HCT116 (cell line): ENCODE results near the gene DYNLRB2. TPM values are rescaled to one million over a fixed set of nuclear protein-coding genes. Genes with fewer than 3 reads are reported as not detected.

Experiments used
- ATAC-seq: fragments of 200-7000 bp; cut with Tn5 transposase; 2 replicates; pipeline ENCODE4 v1.9.1; 2020; ENCODE audit warnings: mild to moderate bottlenecking, moderate library complexity
- BruUV-seq: library from RNA; stranded (reverse); fragments of 400-500 nt; replicated peaks from 2 replicates; lab custom pipeline; 2021; lab: Mats Ljungman, UMichigan
- CTCF ChIA-PET: fragments of 300-600 bp; sonication (Branson Sonifier 250); formaldehyde crosslinking; loops from one replicate; lab custom pipeline; 2021; ENCODE audit warnings: antibody characterized with exemption; lab: Charles Lee
- POLR2A ChIA-PET: fragments of 300-600, 350-600 bp; sonication (Branson Sonifier 250); formaldehyde crosslinking; loops from one replicate; lab custom pipeline; 2021; ENCODE audit warnings: antibody characterized with exemption; lab: Charles Lee
- RAD21 ChIA-PET, 2 experiments: fragments of 300-600 bp; sonication (Branson Sonifier 250); formaldehyde crosslinking; loops; one replicate each; lab custom pipeline; 2023; ENCODE audit warnings: low total read pairs in 2 of 2; ENCODE audit not compliant: uncharacterized antibody in 2 of 2, unreplicated experiment in 2 of 2, low non-redundant PET in 1 of 2; lab: Charles Lee
- DNase-seq: peaks from one replicate; pipeline ENCODE4 v3.0.0-alpha.2; 2010; ENCODE audit warnings: low read depth, low spot score
- H2AFZ ChIP-seq: fragments of 200-600 bp; shearing (Covaris generic), sonication (generic); 2 replicates; pipeline ENCODE4 v1.6.1; 2017; ENCODE audit warnings: low read depth, mixed run types, mixed read lengths, antibody characterized with exemption, low read length; ENCODE audit not compliant: poor library complexity, severe bottlenecking
- H3K27ac ChIP-seq: 2 replicates; pipeline ENCODE4 v1.5.1; 2012; ENCODE audit warnings: low read depth, low read length
- H3K27me3 ChIP-seq: fragments of 200-600 bp; sonication (generic); 2 replicates; pipeline ENCODE4 v1.6.1; 2016; ENCODE audit warnings: mixed run types, low read length, mixed read lengths; ENCODE audit not compliant: insufficient read depth
- H3K36me3 ChIP-seq, 2 experiments: fragments of 200-500 bp in 1 of 2; fragments of 200-600 bp in 1 of 2; sonication (Bioruptor generic) in 1 of 2; sonication (generic) in 1 of 2; 2 replicates each; pipeline versions ENCODE4 v1.5.1 to v1.6.1; 2014 to 2016; ENCODE audit warnings: low read length in 2 of 2, inconsistent platforms in 1 of 2, mixed read lengths in 1 of 2, mixed run types in 1 of 2; ENCODE audit not compliant: insufficient read depth in 2 of 2, control insufficient read depth in 1 of 2
- H3K4me1 ChIP-seq, 2 experiments: fragments of 200-600 bp in 1 of 2; sonication (generic) in 1 of 2; 2 replicates each; pipeline versions ENCODE4 v1.5.1 to v1.6.1; 2012 to 2017; ENCODE audit warnings: low read length in 2 of 2, inconsistent platforms in 1 of 2, mild to moderate bottlenecking in 1 of 2, mixed read lengths in 1 of 2, mixed run types in 1 of 2, moderate library complexity in 1 of 2; ENCODE audit not compliant: insufficient read depth in 2 of 2, control insufficient read depth in 1 of 2
- H3K4me2 ChIP-seq: fragments of 200-600 bp; sonication (generic); 2 replicates; pipeline ENCODE4 v1.6.1; 2017; ENCODE audit warnings: mixed run types, low read length, mixed read lengths
- H3K4me3 ChIP-seq, 2 experiments: fragments of 200-600 bp in 1 of 2; sonication (generic) in 1 of 2; replicated peaks in 1 of 2; 2 replicates each; pipeline ENCODE4 v1.5.1; 2011 to 2016; ENCODE audit warnings: low read length in 2 of 2, control low read depth in 1 of 2, low read depth in 1 of 2, mild to moderate bottlenecking in 1 of 2, mixed read lengths in 1 of 2, mixed run types in 1 of 2
- H3K79me2 ChIP-seq: fragments of 200-600 bp; sonication (generic); 2 replicates; pipeline ENCODE4 v1.6.1; 2017; ENCODE audit warnings: mild to moderate bottlenecking, mixed run types, low read length, moderate library complexity, mixed read lengths; ENCODE audit not compliant: insufficient read depth
- H3K9ac ChIP-seq: fragments of 200-600 bp; sonication (generic); 2 replicates; pipeline ENCODE4 v1.6.1; 2016; ENCODE audit warnings: low read length, mixed read lengths
- H3K9me2 ChIP-seq: fragments of 200-600 bp; sonication (generic), shearing (Covaris generic); 2 replicates; pipeline ENCODE4 v1.6.1; 2017; ENCODE audit warnings: mixed run types, mild to moderate bottlenecking, moderate library complexity; ENCODE audit not compliant: insufficient read depth
- H3K9me3 ChIP-seq, 2 experiments: fragments of 200-500 bp in 1 of 2; fragments of 200-600 bp in 1 of 2; sonication (Bioruptor generic) in 1 of 2; sonication (generic) in 1 of 2; 2 replicates each; pipeline ENCODE4 v1.6.1; 2014 to 2017; ENCODE audit warnings: low read length in 2 of 2, mixed read lengths in 2 of 2, inconsistent platforms in 1 of 2, low read depth in 1 of 2, mild to moderate bottlenecking in 1 of 2, mixed run types in 1 of 2, moderate library complexity in 1 of 2; ENCODE audit not compliant: control insufficient read depth in 1 of 2, insufficient read depth in 1 of 2
- H4K20me1 ChIP-seq: fragments of 200-600 bp; sonication (generic), shearing (Covaris generic); 2 replicates; pipeline ENCODE4 v1.6.1; 2017; ENCODE audit warnings: mixed run types, mild to moderate bottlenecking, moderate library complexity; ENCODE audit not compliant: insufficient read depth
- ATF3 ChIP-seq: IDR thresholded peaks from 2 replicates; pipeline ENCODE4 v1.6.1; 2012
- CEBPB ChIP-seq: IDR thresholded peaks from 2 replicates; pipeline ENCODE4 v1.6.1; 2012; ENCODE audit warnings: low read depth
- CTCF ChIP-seq, 3 experiments: fragments of 200-600 bp in 1 of 3; sonication (generic) in 1 of 3; IDR thresholded peaks in 2 of 3; conservative IDR thresholded peaks in 1 of 3; 2 replicates each; pipeline ENCODE4 v1.5.1; 2012 to 2017; ENCODE audit warnings: low read depth in 2 of 3, low read length in 2 of 3, antibody characterized with exemption in 1 of 3, borderline replicate concordance in 1 of 3, control low read depth in 1 of 3, mild to moderate bottlenecking in 1 of 3, mixed read lengths in 1 of 3, mixed run types in 1 of 3, moderate library complexity in 1 of 3; ENCODE audit not compliant: insufficient read depth in 1 of 3
- EGR1 ChIP-seq: IDR thresholded peaks from 2 replicates; pipeline ENCODE4 v1.6.1; 2012; ENCODE audit warnings: low read depth
- ELF1 ChIP-seq: IDR thresholded peaks from 2 replicates; pipeline ENCODE4 v1.6.1; 2012; ENCODE audit warnings: low read depth, borderline replicate concordance
- EZH2 ChIP-seq: fragments of 200-600 bp; sonication (generic); IDR thresholded peaks from 2 replicates; pipeline ENCODE4 v1.6.1; 2017; ENCODE audit warnings: antibody characterized with exemption, mixed run types
- EZH2phosphoT487 ChIP-seq: fragments of 200-600 bp; IDR thresholded peaks from 2 replicates; pipeline ENCODE4 v1.6.1; 2018; ENCODE audit warnings: antibody characterized with exemption, borderline replicate concordance
- FOSL1 ChIP-seq: IDR thresholded peaks from 2 replicates; pipeline ENCODE4 v1.6.1; 2012; ENCODE audit warnings: low read depth
- JUND ChIP-seq: IDR thresholded peaks from 2 replicates; pipeline ENCODE4 v1.6.1; 2012
- MAX ChIP-seq: IDR thresholded peaks from 2 replicates; pipeline ENCODE4 v1.6.1; 2012
- POLR2A ChIP-seq: IDR thresholded peaks from 2 replicates; pipeline ENCODE4 v1.7.0; 2011; ENCODE audit warnings: borderline replicate concordance; ENCODE audit not compliant: insufficient read depth, insufficient read length; ENCODE audit errors: extremely low read depth
- POLR2AphosphoS5 ChIP-seq: IDR thresholded peaks from 2 replicates; pipeline ENCODE4 v1.6.1; 2011; ENCODE audit warnings: mild to moderate bottlenecking, low read depth, low read length, moderate library complexity
- RAD21 ChIP-seq: IDR thresholded peaks from 2 replicates; pipeline ENCODE4 v1.6.1; 2012; ENCODE audit warnings: low read depth, mild to moderate bottlenecking
- REST ChIP-seq: IDR thresholded peaks from 2 replicates; pipeline ENCODE4 v1.6.1; 2012; ENCODE audit warnings: low read depth
- SIN3A ChIP-seq: IDR thresholded peaks from 2 replicates; pipeline ENCODE4 v1.6.1; 2012; ENCODE audit warnings: low read depth
- SP1 ChIP-seq: IDR thresholded peaks from 2 replicates; pipeline ENCODE4 v1.6.1; 2012; ENCODE audit warnings: low read depth
- TCF7L2 ChIP-seq: IDR thresholded peaks from 2 replicates; pipeline ENCODE4 v1.7.0; 2011; ENCODE audit warnings: borderline replicate concordance, inconsistent platforms; ENCODE audit not compliant: insufficient read depth, insufficient read length; ENCODE audit errors: extremely low read depth
- ZBTB33 ChIP-seq: IDR thresholded peaks from 2 replicates; pipeline ENCODE4 v1.6.1; 2011; ENCODE audit warnings: mild to moderate bottlenecking, low read length, moderate library complexity; ENCODE audit not compliant: insufficient replicate concordance; ENCODE audit errors: extremely low read depth
- ZFX ChIP-seq: fragments of 450-650 bp; IDR thresholded peaks from 2 replicates; pipeline ENCODE4 v1.6.1; 2017
- intact Hi-C: fragments of 100-400 bp; cut with micrococcal nuclease; formaldehyde crosslinking; loops from 2 replicates; pipeline ENCODE4 v1.10.0; 2022
- total RNA-seq: library from RNA; stranded (reverse); gene quantifications from one replicate; pipeline ENCODE4 v1.2.1, GENCODE V29; 2021; ENCODE audit not compliant: unreplicated experiment

The DYNLRB2 gene
- total RNA-seq, 1 experiment from 2014 or later = not detected

GRCh38 chr16:80586476-80586875, 45.7 kb downstream of the DYNLRB2 start:
- H3K4me1 ChIP-seq = no peaks in the 10 kb centered on the region
- peaks cover 5% of the 10 kb centered on the region in 2 experiments; a peak in 2 of 4 replicates for H3K9me3 ChIP-seq
- no peaks in the 10 kb centered on the region for H3K79me2 ChIP-seq
- no peaks in the 10 kb centered on the region for H3K36me3 ChIP-seq
- H3K27me3 ChIP-seq = no peaks in the 10 kb centered on the region
- no peak overlapping the region for H3K4me2 ChIP-seq
- no peaks in the 10 kb centered on the region for H4K20me1 ChIP-seq
- H3K4me3 ChIP-seq = no peak overlapping the region
- no peak overlapping the region for H3K9ac ChIP-seq
- no peak for DNase-seq
- H3K27ac ChIP-seq = no peak overlapping the region
- TF ChIP-seq EZH2phosphoT487 (no peak), MAX (no peak), JUND (no peak), POLR2A (no peak), CEBPB (no peak), ZBTB33 (no peak), EGR1 (no peak), SP1 (no peak), TCF7L2 (no peak), CTCF (IDR thresholded peaks at IDR 0.05 in 2 of 3, conservative IDR thresholded peaks at IDR 0.05 in 1 of 3; ENCODE audit: borderline replicate concordance in 1 of 3, insufficient read depth in 1 of 3, low read depth in 2 of 3, low read length in 2 of 3) (no peak), ELF1 (no peak), ZFX (no peak), POLR2AphosphoS5 (no peak), ATF3 (no peak), FOSL1 (no peak), SIN3A (no peak), RAD21 (no peak), EZH2 (no peak), REST (no peak)
- ChIA-PET CTCF (no interaction called here), RAD21 (no interaction called here), POLR2A (no interaction called here)
- ATAC-seq = no peak
- no peaks in the 10 kb centered on the region for H3K9me2 ChIP-seq
- no peak overlapping the region for H2AFZ ChIP-seq
- intact Hi-C loops = no loop called here
- no TSS peak for BruUV-seq
